Measurements from ENCODE around the gene CORO7. TPM values are rescaled to one million over a fixed set of nuclear protein-coding genes. Genes with fewer than 3 reads are reported as not detected.

Gene CORO7
- total RNA-seq, 1 donor = 107 TPM

GRCh38 chr16:4313563-4314531 lies 102.5 kb downstream of the CORO7 start:
- DNase-seq (ENCODE audit: low read depth in 2 of 3, low spot score in 2 of 3) = peak in 1 of 3 donors; percentile 41

DNA sequence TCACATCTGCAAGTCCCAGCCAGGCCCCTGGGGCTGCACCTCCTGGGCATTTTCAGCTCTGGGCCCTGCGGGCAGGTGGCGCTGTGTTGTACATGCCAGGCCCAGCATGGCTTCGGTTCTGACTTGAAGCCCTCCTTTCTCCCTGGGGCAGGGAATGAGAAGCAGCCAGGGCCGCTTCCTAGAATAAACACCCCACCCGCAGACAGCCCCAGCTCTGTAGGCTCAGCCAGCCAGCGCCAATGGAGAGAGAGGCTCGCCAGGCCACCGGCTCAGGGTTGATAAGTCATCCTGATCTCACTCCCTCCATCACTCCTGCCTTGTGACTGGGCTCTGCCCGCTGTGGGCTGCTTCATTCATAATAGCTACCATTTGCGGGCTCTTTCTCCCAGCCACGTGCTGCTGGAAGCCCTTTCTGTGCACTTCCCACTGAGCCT lies 106.5 kb downstream of the CORO7 start:
- peak in 2 of 3 donors; percentile 76 to 81 for DNase-seq (ENCODE audit: low read depth in 2 of 3, low spot score in 2 of 3)

- no peak for DNase-seq (ENCODE audit: low read depth in 2 of 3, low spot score in 2 of 3)
These were observed 107.1 kb downstream of the CORO7 start for GRCh38 chr16:4309102-4309832.

DNA sequence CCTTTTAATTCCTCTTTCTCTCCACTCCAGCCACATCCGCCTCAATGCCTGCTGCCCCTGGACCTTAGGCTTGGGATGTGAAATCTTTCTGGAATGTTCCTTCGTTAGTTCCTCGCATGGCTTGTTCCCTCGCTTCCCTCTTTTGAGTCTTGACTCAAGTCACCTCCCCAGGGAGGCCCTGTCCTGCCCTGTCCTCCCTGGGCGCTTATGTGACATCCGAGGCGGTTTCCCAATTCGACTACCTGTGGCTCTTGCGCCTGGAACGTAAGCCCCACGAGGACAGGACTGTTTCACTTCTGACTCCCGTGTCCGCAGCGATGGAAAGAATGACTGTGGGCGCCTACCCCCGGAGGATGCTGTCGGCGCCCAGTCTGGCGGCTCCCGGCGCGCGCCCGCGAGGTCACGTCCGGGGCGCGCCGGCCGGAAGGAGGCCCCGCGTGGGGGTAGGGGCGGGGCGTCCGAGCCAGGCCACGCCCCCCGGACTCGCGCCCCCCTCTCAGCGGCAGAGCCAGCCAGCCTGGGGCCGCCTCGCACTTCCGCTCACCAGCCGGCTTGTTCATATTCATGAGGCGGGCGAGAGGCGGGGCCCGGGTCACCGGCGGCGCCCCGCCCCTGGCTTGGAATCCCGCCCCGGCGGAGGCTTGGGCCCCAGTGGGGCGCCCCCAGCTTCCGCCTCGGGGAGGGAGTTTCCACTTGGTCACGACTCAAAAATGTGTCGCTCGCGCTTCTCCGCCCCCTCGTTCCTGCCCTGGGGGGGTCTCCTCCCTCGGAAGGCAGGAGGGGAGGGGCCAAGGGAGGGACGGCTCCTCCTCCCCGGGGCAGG lies 109.0 kb downstream of the CORO7 start:
- peak; percentile 90 to 97 (median 96) for DNase-seq (ENCODE audit: low read depth in 2 of 3, low spot score in 2 of 3)

GRCh38 chr16:4306470-4307214 lies 109.8 kb downstream of the CORO7 start:
- DNase-seq (ENCODE audit: low read depth in 2 of 3, low spot score in 2 of 3) = no peak

Small RNA genes lying within 50 kb of the gene (small RNA-seq; reads per million reads assigned to genes)
- gene AC012676.2 = not detected

Other genes starting within 250 kb of the CORO7 start
- gene SRL, start 174.5 kb downstream of the CORO7 start, total RNA-seq = under 0.01 TPM
- 28.5 TPM for gene TFAP4, start 143.6 kb downstream of the CORO7 start, total RNA-seq
- under 0.01 TPM for gene GLIS2, start 100.5 kb downstream of the CORO7 start, total RNA-seq
- gene PAM16, start 65.3 kb downstream of the CORO7 start, total RNA-seq = 26.9 TPM
- gene VASN, start 44.7 kb downstream of the CORO7 start, total RNA-seq = 0.27 TPM
- gene DNAJA3, start 9.3 kb upstream of the CORO7 start, total RNA-seq = 31.0 TPM
- 112 TPM for gene NMRAL1, start 58.0 kb upstream of the CORO7 start, total RNA-seq
- gene HMOX2, start 59.8 kb upstream of the CORO7 start, total RNA-seq = 31.0 TPM
- gene CDIP1, start 122.2 kb upstream of the CORO7 start, total RNA-seq = 24.0 TPM
- gene C16orf96, start 139.7 kb upstream of the CORO7 start, total RNA-seq = 0.27 TPM
- 30.4 TPM for gene UBALD1, start 198.3 kb upstream of the CORO7 start, total RNA-seq
- gene MGRN1, start 208.2 kb upstream of the CORO7 start, total RNA-seq = 93.2 TPM